ENCODE results near the gene ZNF831.

Gene ZNF831

GRCh38 chr20:59136027-59136426, 27.6 kb upstream of the ZNF831 start:
- H3K18ac ChIP-seq (ENCODE audit: low read depth in 1 of 2, low read length in 2 of 2), result no peak overlapping the region
- no peak overlapping the region for H4K91ac ChIP-seq (ENCODE audit: low read length)
- no peak overlapping the region for H2BK12ac ChIP-seq (ENCODE audit: low read length in 2 of 2)
- no peak overlapping the region for H2AK5ac ChIP-seq (ENCODE audit: low read length, severe bottlenecking)
- H3K27me3 ChIP-seq (ENCODE audit: control insufficient read depth in 1 of 2, insufficient read depth in 1 of 2, low read length in 2 of 2), result no peaks in the 10 kb centered on the region
- H3K4me2 ChIP-seq (ENCODE audit: low read length, poor library complexity, severe bottlenecking), result no peak overlapping the region
- H2BK15ac ChIP-seq (ENCODE audit: low read depth, poor library complexity, severe bottlenecking), result no peak overlapping the region
- no peak overlapping the region for H3K4me3 ChIP-seq (ENCODE audit: insufficient read depth in 1 of 2, low read depth in 1 of 2, low read length in 2 of 2)
- no peaks in the 10 kb centered on the region for H3K4me1 ChIP-seq (ENCODE audit: control insufficient read depth, insufficient read depth, low read depth, low read length)
- H3K36me3 ChIP-seq (ENCODE audit: control insufficient read depth in 1 of 2, insufficient read depth in 2 of 2, low read depth in 1 of 2, low read length in 2 of 2), result no peaks in the 10 kb centered on the region
- no peak overlapping the region for H2BK5ac ChIP-seq (ENCODE audit: low read depth, low read length, poor library complexity, severe bottlenecking)
- H3K9ac ChIP-seq (ENCODE audit: low read length), result no peak overlapping the region
- no peak overlapping the region for H3K23ac ChIP-seq (ENCODE audit: low read length in 2 of 2)
- 51% methylated on average over 3 of the region's 3 CpGs for WGBS
- no peaks in the 10 kb centered on the region for H3K79me1 ChIP-seq (replicated peaks; ENCODE audit: low read length, poor library complexity, severe bottlenecking)
- no peak overlapping the region for H3K4ac ChIP-seq (ENCODE audit: low read depth in 1 of 2, low read length in 2 of 2)
- no peak overlapping the region for H3K27ac ChIP-seq (ENCODE audit: low read length, poor library complexity, severe bottlenecking)
- H3K9me3 ChIP-seq (ENCODE audit: control insufficient read depth, low read length), result no peaks in the 10 kb centered on the region
- H2BK120ac ChIP-seq (ENCODE audit: low read depth, low read length), result no peak overlapping the region
- no peak overlapping the region for H2AFZ ChIP-seq (ENCODE audit: low read depth, low read length)
- no peak overlapping the region for H4K8ac ChIP-seq (ENCODE audit: low read length)
- DNase-seq, result no peak
- H3K14ac ChIP-seq (ENCODE audit: low read length in 2 of 2), result no peak overlapping the region

- no peak overlapping the region for H2AK5ac ChIP-seq (ENCODE audit: low read length, severe bottlenecking)
- H3K9ac ChIP-seq (ENCODE audit: low read length), result no peak overlapping the region
- no peak overlapping the region for H4K8ac ChIP-seq (ENCODE audit: low read length)
- H3K79me1 ChIP-seq (replicated peaks; ENCODE audit: low read length, poor library complexity, severe bottlenecking), result no peaks in the 10 kb centered on the region
- no peak overlapping the region for H4K91ac ChIP-seq (ENCODE audit: low read length)
- 82% methylated on average over 1 of the region's 1 CpG for WGBS
- H3K14ac ChIP-seq (ENCODE audit: low read length in 2 of 2), result no peak overlapping the region
- DNase-seq, result no peak
- no peaks in the 10 kb centered on the region for H3K27me3 ChIP-seq (ENCODE audit: control insufficient read depth in 1 of 2, insufficient read depth in 1 of 2, low read length in 2 of 2)
- H2BK120ac ChIP-seq (ENCODE audit: low read depth, low read length), result no peak overlapping the region
- no peak overlapping the region for H2BK15ac ChIP-seq (ENCODE audit: low read depth, poor library complexity, severe bottlenecking)
- H2AFZ ChIP-seq (ENCODE audit: low read depth, low read length), result no peak overlapping the region
- no peak overlapping the region for H2BK5ac ChIP-seq (ENCODE audit: low read depth, low read length, poor library complexity, severe bottlenecking)
- no peak overlapping the region for H3K4ac ChIP-seq (ENCODE audit: low read depth in 1 of 2, low read length in 2 of 2)
- H3K4me2 ChIP-seq (ENCODE audit: low read length, poor library complexity, severe bottlenecking), result no peak overlapping the region
- H3K36me3 ChIP-seq (ENCODE audit: control insufficient read depth in 1 of 2, insufficient read depth in 2 of 2, low read depth in 1 of 2, low read length in 2 of 2), result no peaks in the 10 kb centered on the region
- H3K9me3 ChIP-seq (ENCODE audit: control insufficient read depth, low read length), result no peaks in the 10 kb centered on the region
- no peak overlapping the region for H3K23ac ChIP-seq (ENCODE audit: low read length in 2 of 2)
- no peak overlapping the region for H3K4me3 ChIP-seq (ENCODE audit: insufficient read depth in 1 of 2, low read depth in 1 of 2, low read length in 2 of 2)
- H3K4me1 ChIP-seq (ENCODE audit: control insufficient read depth, insufficient read depth, low read depth, low read length), result no peaks in the 10 kb centered on the region
- H3K18ac ChIP-seq (ENCODE audit: low read depth in 1 of 2, low read length in 2 of 2), result no peak overlapping the region
- H3K27ac ChIP-seq (ENCODE audit: low read length, poor library complexity, severe bottlenecking), result no peak overlapping the region
- H2BK12ac ChIP-seq (ENCODE audit: low read length in 2 of 2), result no peak overlapping the region
Measured at GRCh38 chr20:59137532-59137931, 26.1 kb upstream of the ZNF831 start.

GRCh38 chr20:59138114-59138748, 25.4 kb upstream of the ZNF831 start:
- WGBS, result 71% methylated on average over 6 of the region's 6 CpGs
- H4K8ac ChIP-seq (ENCODE audit: low read length), result no peak overlapping the region
- H3K27ac ChIP-seq (ENCODE audit: low read length, poor library complexity, severe bottlenecking), result no peak overlapping the region
- DNase-seq, result no peak
- no peak overlapping the region for H2AFZ ChIP-seq (ENCODE audit: low read depth, low read length)
- H3K9ac ChIP-seq (ENCODE audit: low read length), result no peak overlapping the region
- H3K23ac ChIP-seq (ENCODE audit: low read length in 2 of 2), result no peak overlapping the region
- no peak overlapping the region for H3K14ac ChIP-seq (ENCODE audit: low read length in 2 of 2)
- H3K79me1 ChIP-seq (replicated peaks; ENCODE audit: low read length, poor library complexity, severe bottlenecking), result no peaks in the 10 kb centered on the region
- H3K9me3 ChIP-seq (ENCODE audit: control insufficient read depth, low read length), result no peaks in the 10 kb centered on the region
- H3K4me3 ChIP-seq (ENCODE audit: insufficient read depth in 1 of 2, low read depth in 1 of 2, low read length in 2 of 2), result no peak overlapping the region
- no peak overlapping the region for H2BK15ac ChIP-seq (ENCODE audit: low read depth, poor library complexity, severe bottlenecking)
- H2BK120ac ChIP-seq (ENCODE audit: low read depth, low read length), result no peak overlapping the region
- no peak overlapping the region for H3K18ac ChIP-seq (ENCODE audit: low read depth in 1 of 2, low read length in 2 of 2)
- no peak overlapping the region for H3K4ac ChIP-seq (ENCODE audit: low read depth in 1 of 2, low read length in 2 of 2)
- H2BK12ac ChIP-seq (ENCODE audit: low read length in 2 of 2), result no peak overlapping the region
- H3K4me1 ChIP-seq (ENCODE audit: control insufficient read depth, insufficient read depth, low read depth, low read length), result no peaks in the 10 kb centered on the region
- H2BK5ac ChIP-seq (ENCODE audit: low read depth, low read length, poor library complexity, severe bottlenecking), result no peak overlapping the region
- no peak overlapping the region for H2AK5ac ChIP-seq (ENCODE audit: low read length, severe bottlenecking)
- H3K27me3 ChIP-seq (ENCODE audit: control insufficient read depth in 1 of 2, insufficient read depth in 1 of 2, low read length in 2 of 2), result no peaks in the 10 kb centered on the region
- no peaks in the 10 kb centered on the region for H3K36me3 ChIP-seq (ENCODE audit: control insufficient read depth in 1 of 2, insufficient read depth in 2 of 2, low read depth in 1 of 2, low read length in 2 of 2)
- no peak overlapping the region for H3K4me2 ChIP-seq (ENCODE audit: low read length, poor library complexity, severe bottlenecking)
- H4K91ac ChIP-seq (ENCODE audit: low read length), result no peak overlapping the region

- no peak overlapping the region for H3K27ac ChIP-seq (ENCODE audit: low read length, poor library complexity, severe bottlenecking)
- no peaks in the 10 kb centered on the region for H3K4me1 ChIP-seq (ENCODE audit: control insufficient read depth, insufficient read depth, low read depth, low read length)
- no peak overlapping the region for H2BK5ac ChIP-seq (ENCODE audit: low read depth, low read length, poor library complexity, severe bottlenecking)
- H2BK120ac ChIP-seq (ENCODE audit: low read depth, low read length), result no peak overlapping the region
- no peak overlapping the region for H3K18ac ChIP-seq (ENCODE audit: low read depth in 1 of 2, low read length in 2 of 2)
- H3K9me3 ChIP-seq (ENCODE audit: control insufficient read depth, low read length), result no peaks in the 10 kb centered on the region
- no peak overlapping the region for H2AK5ac ChIP-seq (ENCODE audit: low read length, severe bottlenecking)
- H2AFZ ChIP-seq (ENCODE audit: low read depth, low read length), result no peak overlapping the region
- no peak for DNase-seq
- H2BK15ac ChIP-seq (ENCODE audit: low read depth, poor library complexity, severe bottlenecking), result no peak overlapping the region
- H3K79me1 ChIP-seq (replicated peaks; ENCODE audit: low read length, poor library complexity, severe bottlenecking), result no peaks in the 10 kb centered on the region
- H3K23ac ChIP-seq (ENCODE audit: low read length in 2 of 2), result no peak overlapping the region
- no peak overlapping the region for H4K8ac ChIP-seq (ENCODE audit: low read length)
- 100% methylated on average over 1 of the region's 1 CpG for WGBS
- no peak overlapping the region for H3K4me3 ChIP-seq (ENCODE audit: insufficient read depth in 1 of 2, low read depth in 1 of 2, low read length in 2 of 2)
- no peak overlapping the region for H3K14ac ChIP-seq (ENCODE audit: low read length in 2 of 2)
- no peaks in the 10 kb centered on the region for H3K36me3 ChIP-seq (ENCODE audit: control insufficient read depth in 1 of 2, insufficient read depth in 2 of 2, low read depth in 1 of 2, low read length in 2 of 2)
- no peak overlapping the region for H2BK12ac ChIP-seq (ENCODE audit: low read length in 2 of 2)
- no peak overlapping the region for H3K4ac ChIP-seq (ENCODE audit: low read depth in 1 of 2, low read length in 2 of 2)
- no peak overlapping the region for H3K4me2 ChIP-seq (ENCODE audit: low read length, poor library complexity, severe bottlenecking)
- H4K91ac ChIP-seq (ENCODE audit: low read length), result no peak overlapping the region
- H3K27me3 ChIP-seq (ENCODE audit: control insufficient read depth in 1 of 2, insufficient read depth in 1 of 2, low read length in 2 of 2), result no peaks in the 10 kb centered on the region
- H3K9ac ChIP-seq (ENCODE audit: low read length), result no peak overlapping the region
Measured at GRCh38 chr20:59139998-59140397, 23.6 kb upstream of the ZNF831 start.
